Aorta (tissue), 5 donors: ENCODE data around the gene NR6A1. TPM values are rescaled to one million over a fixed set of nuclear protein-coding genes. Genes with fewer than 3 reads are reported as not detected.

Experiments
- ATAC-seq: fragments of 200-7000 bp; cut with Tn5 transposase; one replicate; pipeline ENCODE4 v1.9.1; 2022; ENCODE audit warnings: moderate library complexity; ENCODE audit not compliant: low FRiP score
- DNase-seq, 2 donors: peaks; one replicate each; pipeline ENCODE4 v3.0.0-alpha.2; 2020
- H3K27ac ChIP-seq, 2 donors: one replicate each; pipeline ENCODE4 v1.5.1; 2013; ENCODE audit warnings: low read length in 2 of 2, mild to moderate bottlenecking in 2 of 2, moderate library complexity in 2 of 2, control low read depth in 1 of 2, inconsistent platforms in 1 of 2, low read depth in 1 of 2
- H3K27me3 ChIP-seq, 2 donors: one replicate each; pipeline ENCODE4 v1.6.1; 2013; ENCODE audit warnings: control low read depth in 1 of 2, low read length in 1 of 2, mild to moderate bottlenecking in 1 of 2, moderate library complexity in 1 of 2; ENCODE audit not compliant: insufficient read depth in 2 of 2, control insufficient read depth in 1 of 2
- H3K36me3 ChIP-seq, 2 donors: one replicate each; pipeline ENCODE4 v1.6.1; 2013; ENCODE audit warnings: control low read depth in 1 of 2, low read length in 1 of 2, mild to moderate bottlenecking in 1 of 2; ENCODE audit not compliant: insufficient read depth in 2 of 2, control insufficient read depth in 1 of 2
- H3K4me1 ChIP-seq, 2 donors: one replicate each; pipeline ENCODE4 v1.6.1; 2013; ENCODE audit warnings: low read length in 2 of 2, control low read depth in 1 of 2, mild to moderate bottlenecking in 1 of 2, moderate library complexity in 1 of 2; ENCODE audit not compliant: insufficient read depth in 2 of 2, control insufficient read depth in 1 of 2
- H3K4me3 ChIP-seq, 2 donors: one replicate each; pipeline ENCODE4 v1.5.1; 2013; ENCODE audit warnings: low read length in 2 of 2, control low read depth in 1 of 2, mild to moderate bottlenecking in 1 of 2
- H3K9me3 ChIP-seq: one replicate; pipeline ENCODE4 v1.6.1; 2013; ENCODE audit warnings: mild to moderate bottlenecking, low read length; ENCODE audit not compliant: control insufficient read depth
- WGBS, 2 donors: extraction: QIAGEN DNeasy Blood & Tissue Kit; methylation state at CpG; one replicate each; pipeline ENCODE4 v1.1.7; 2013; 5-methylcytosine and 5-hydroxymethylcytosine counted together
- intact Hi-C, 2 donors: fragments of 100-400 bp; cut with DNase I; formaldehyde crosslinking; loops; one replicate each; pipeline versions ENCODE4 v1.14.2 to v1.15.0; 2022
- polyA plus RNA-seq, 2 donors: library from polyadenylated mRNA; stranded (reverse); fragments of 200-250 nt; gene quantifications; one replicate each; pipeline ENCODE4 v1.2.3, GENCODE V29; 2013
- total RNA-seq, 2 donors: library from RNA; stranded (reverse); fragmentation: NEBNext Ultra II Directional; extraction: Animal tissue kit (Norgen Biotek cat#: 25700); gene quantifications; one replicate each; pipeline ENCODE4 v1.2.1, GENCODE V29; 2021
- donor health status: healthy with polysubstance abuse.
- donor health status: Bipolar disorder and iron deficiency.
- donor health status: DM: no; HTN: no; CAD: no.
- donor health status: DM: no; HTN: no; CAD: no.
- donor health status: DM: yes; HTN: yes; CAD: no.

NR6A1 gene
- total and polyA plus RNA-seq, 4 donors, result 0.26 to 1.6 (median 0.46) TPM

GRCh38 chr9:124511426-124511840, 259.7 kb downstream of the NR6A1 start:
- no peaks in the 10 kb centered on the region for H3K36me3 ChIP-seq
- ATAC-seq (no peak), DNase-seq (no peak)
- no peaks in the 10 kb centered on the region for H3K4me1 ChIP-seq
- H3K27ac ChIP-seq, result no peak overlapping the region
- H3K9me3 ChIP-seq, result no peaks in the 10 kb centered on the region
- 88 to 90% methylated on average over 6 of the region's 6 CpGs for WGBS, 2 donors
- intact Hi-C loops, result no loop called here
- no peak overlapping the region for H3K4me3 ChIP-seq
- no peaks in the 10 kb centered on the region for H3K27me3 ChIP-seq

- Histone ChIP-seq H3K36me3 (no peaks in the 10 kb centered on the region), H3K4me3 (no peak overlapping the region), H3K9me3 (no peaks in the 10 kb centered on the region), H3K27ac (no peak overlapping the region), H3K4me1 (no peaks in the 10 kb centered on the region), H3K27me3 (no peaks in the 10 kb centered on the region)
- 91 to 93% methylated on average over 9 of the region's 9 CpGs for WGBS, 2 donors
- ATAC-seq (no peak), DNase-seq (no peak)
- intact Hi-C loops, result no loop called here
Measured at GRCh38 chr9:124510650-124511425, 260.3 kb downstream of the NR6A1 start.

GRCh38 chr9:124507880-124508423, 263.2 kb downstream of the NR6A1 start:
- Histone ChIP-seq H3K4me1 (no peaks in the 10 kb centered on the region), H3K36me3 (no peaks in the 10 kb centered on the region), H3K4me3 (no peak overlapping the region), H3K27me3 (no peaks in the 10 kb centered on the region), H3K9me3 (no peaks in the 10 kb centered on the region), H3K27ac (no peak overlapping the region)
- WGBS, 2 donors, result 96% methylated on average over 11 of the region's 11 CpGs
- DNase-seq, result no peak
- intact Hi-C loops, result no loop called here
- no peak for ATAC-seq

- ATAC-seq, result no peak
- WGBS, 2 donors, result 94 to 96% methylated on average over 27 to 34 of the region's 34 CpGs
- Histone ChIP-seq H3K36me3 (no peaks in the 10 kb centered on the region), H3K9me3 (no peaks in the 10 kb centered on the region), H3K4me3 (no peak within 1 kb of the TSS), H3K4me1 (no peaks in the 10 kb centered on the region), H3K27me3 (no peaks in the 10 kb centered on the region), H3K27ac (no peak within 1 kb of the TSS)
- intact Hi-C loops, result no loop called here
- DNase-seq, result peak in 1 of 2 donors; percentile 45
Measured at GRCh38 chr9:124506931-124507879, 263.9 kb downstream of the NR6A1 start, which contains the start of gene NR5A1. TSS of gene NR5A1 (minus strand) at chr9:124507399. CDS start at chr9:124503395, 4,004 bp downstream.

GRCh38 chr9:124506433-124506832, 264.7 kb downstream of the NR6A1 start:
- ATAC-seq (no peak), DNase-seq (peak in 1 of 2 donors; percentile 51)
- H3K4me3 ChIP-seq, result no peak overlapping the region
- WGBS, 2 donors, result 95 to 98% methylated on average over 8 of the region's 8 CpGs
- no peak overlapping the region for H3K27ac ChIP-seq
- H3K4me1 ChIP-seq, result no peaks in the 10 kb centered on the region
- H3K36me3 ChIP-seq, result no peaks in the 10 kb centered on the region
- intact Hi-C loops, result no loop called here
- no peaks in the 10 kb centered on the region for H3K27me3 ChIP-seq
- H3K9me3 ChIP-seq, result no peaks in the 10 kb centered on the region

- 90% methylated on average over 19 of the region's 19 CpGs for WGBS, 2 donors
- ATAC-seq, result no peak
- no peaks in the 10 kb centered on the region for H3K27me3 ChIP-seq
Measured at GRCh38 chr9:124505901-124506346, 265.2 kb downstream of the NR6A1 start.

GRCh38 chr9:124505006-124505900, 265.9 kb downstream of the NR6A1 start:
- no peaks in the 10 kb centered on the region for H3K9me3 ChIP-seq
- H3K4me3 ChIP-seq, result no peak overlapping the region
- no peaks in the 10 kb centered on the region for H3K36me3 ChIP-seq
- no peaks in the 10 kb centered on the region for H3K27me3 ChIP-seq
- WGBS, 2 donors, result 26 to 27% methylated on average over 54 to 69 of the region's 69 CpGs
- ATAC-seq (no peak), DNase-seq (peak in 1 of 2 donors; percentile 74)
- intact Hi-C loops, result no loop called here
- H3K27ac ChIP-seq, result no peak overlapping the region
- H3K4me1 ChIP-seq, result no peaks in the 10 kb centered on the region

More at GRCh38 chr9:124505901-124506346, 265.2 kb downstream of the NR6A1 start:
- H3K9me3 ChIP-seq, result no peaks in the 10 kb centered on the region
- H3K4me1 ChIP-seq, result no peaks in the 10 kb centered on the region
- intact Hi-C loops, result no loop called here
- H3K27ac ChIP-seq, result no peak overlapping the region
- no peak overlapping the region for H3K4me3 ChIP-seq
- H3K36me3 ChIP-seq, result no peaks in the 10 kb centered on the region
- peak in 1 of 2 donors; percentile 71 for DNase-seq

GRCh38 chr9:124504530-124505005, 266.5 kb downstream of the NR6A1 start:
- 1 to 2% methylated on average over 11 to 81 of the region's 81 CpGs for WGBS, 2 donors
- Histone ChIP-seq H3K36me3 (no peaks in the 10 kb centered on the region), H3K9me3 (no peaks in the 10 kb centered on the region), H3K4me1 (no peaks in the 10 kb centered on the region), H3K27me3 (no peaks in the 10 kb centered on the region), H3K27ac (no peak overlapping the region), H3K4me3 (no peak overlapping the region)
- ATAC-seq (no peak), DNase-seq (no peak)
- intact Hi-C loops, result no loop called here
